Measurements from ENCODE around the gene ATP5PD.
"Not testable (repeated sequence)": the region's sequence is repeated elsewhere in the genome, so short reads cannot be mapped to it uniquely, and the experiment has no call there.

ATP5PD gene

GRCh38 chr17:75077072-75077495 is 30.3 kb upstream of the ATP5PD start:
- no peak for DNase-seq

GRCh38 chr17:75075597-75076336 is 29.0 kb upstream of the ATP5PD start:
- DNase-seq, result no peak

- DNase-seq, result no peak
These were observed 27.8 kb upstream of the ATP5PD start for GRCh38 chr17:75074532-75074931.

- DNase-seq, result no peak
These were observed 26.9 kb upstream of the ATP5PD start for GRCh38 chr17:75073618-75074047.

- DNase-seq, result not testable (repeated sequence)
These were observed 26.1 kb upstream of the ATP5PD start for GRCh38 chr17:75072909-75073308.

GRCh38 chr17:75071478-75072271 is 24.9 kb upstream of the ATP5PD start:
- not testable (repeated sequence) for DNase-seq

- DNase-seq, result no peak
These were observed 23.0 kb upstream of the ATP5PD start for GRCh38 chr17:75069783-75070182.

- DNase-seq, result no peak
These were observed 22.0 kb upstream of the ATP5PD start for GRCh38 chr17:75068750-75069149.

- no peak for DNase-seq
These were observed 21.1 kb upstream of the ATP5PD start for GRCh38 chr17:75067856-75068255.

- no peak for DNase-seq
These were observed 18.9 kb upstream of the ATP5PD start for GRCh38 chr17:75065562-75066151.

GRCh38 chr17:75064867-75065561 is 18.2 kb upstream of the ATP5PD start:
- no peak for DNase-seq

- DNase-seq, result no peak
These were observed 17.7 kb upstream of the ATP5PD start for GRCh38 chr17:75064460-75064859.

GRCh38 chr17:75064040-75064439 is 17.3 kb upstream of the ATP5PD start:
- no peak for DNase-seq

- DNase-seq, result no peak
These were observed 16.9 kb upstream of the ATP5PD start for GRCh38 chr17:75063626-75064025.

- DNase-seq, result no peak
These were observed 16.4 kb upstream of the ATP5PD start for GRCh38 chr17:75063201-75063600.

- DNase-seq, result no peak
These were observed 14.8 kb upstream of the ATP5PD start for GRCh38 chr17:75061618-75062017.

- DNase-seq, result no peak
These were observed 14.3 kb upstream of the ATP5PD start for GRCh38 chr17:75061055-75061438.

- no peak for DNase-seq
These were observed 13.8 kb upstream of the ATP5PD start for GRCh38 chr17:75060434-75061054.

GRCh38 chr17:75059369-75060345 is 12.9 kb upstream of the ATP5PD start:
- peak; percentile 78 for DNase-seq

- no peak for DNase-seq
These were observed 5.2 kb upstream of the ATP5PD start for GRCh38 chr17:75051941-75052340.

- no peak for DNase-seq
These were observed 2.9 kb upstream of the ATP5PD start for GRCh38 chr17:75049706-75050105.

- DNase-seq, result no peak
These were observed 2.3 kb upstream of the ATP5PD start for GRCh38 chr17:75049057-75049456.

All from NCI-H1694 treated with DMSO at 0.1 percent for 48 hours (cell line).